HEK293 (cell line): ENCODE measurements around the gene ATP2C1.

Experiments used
- ZNF18 ChIP-seq: fragments of 450-650 bp; formaldehyde crosslinking; IDR thresholded peaks from 2 replicates; pipeline ENCODE4 v1.5.1; 2016; ENCODE audit warnings: missing biosample characterization, missing genetic modification characterization
- ZNF639 ChIP-seq: fragments of 450-650 bp; formaldehyde crosslinking; IDR thresholded peaks from 2 replicates; pipeline ENCODE4 v1.5.1; 2016; ENCODE audit warnings: missing biosample characterization, missing genetic modification characterization

GRCh38 chr3:130892759-130893375 is 1.0 kb upstream of the ATP2C1 start:
- TF ChIP-seq ZNF639 (tag by site-specific recombination) (no peak), ZNF18 (tag by site-specific recombination) (no peak)
